Measurements from ENCODE around the gene DOC2B. TPM values are rescaled to one million over a fixed set of nuclear protein-coding genes. Genes with fewer than 3 reads are reported as not detected.
"Not testable (repeated sequence)": the region's sequence is repeated elsewhere in the genome, so short reads cannot be mapped to it uniquely, and the experiment has no call there.

The DOC2B gene
- total RNA-seq, 1 donor from 2014 or later = 15.6 TPM

DNA sequence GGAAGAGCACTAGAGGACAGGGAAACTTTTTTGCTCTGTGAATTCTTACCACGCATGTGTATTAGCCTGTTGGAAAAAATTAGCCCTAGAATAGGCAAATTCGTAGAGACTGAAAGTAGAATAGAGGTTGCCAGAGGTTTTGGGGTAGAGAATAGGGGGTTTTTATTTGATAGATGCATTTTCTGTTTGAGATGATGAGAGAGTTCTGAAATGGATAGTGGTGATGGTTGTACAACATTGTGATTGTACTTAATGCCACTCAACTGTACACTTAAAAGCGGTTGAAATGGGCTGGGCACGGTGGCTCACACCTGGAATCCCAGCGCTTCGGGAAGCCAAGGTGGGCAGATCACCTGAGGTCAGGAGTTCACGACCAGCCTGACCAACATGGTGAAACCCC is 8.0 kb upstream of the DOC2B start:
- no peak for DNase-seq

GRCh38 chr17:187130-187529 is 5.7 kb upstream of the DOC2B start:
- DNase-seq = no peak

GRCh38 chr17:185445-186138 is 4.1 kb upstream of the DOC2B start:
- DNase-seq = no peak

DNA sequence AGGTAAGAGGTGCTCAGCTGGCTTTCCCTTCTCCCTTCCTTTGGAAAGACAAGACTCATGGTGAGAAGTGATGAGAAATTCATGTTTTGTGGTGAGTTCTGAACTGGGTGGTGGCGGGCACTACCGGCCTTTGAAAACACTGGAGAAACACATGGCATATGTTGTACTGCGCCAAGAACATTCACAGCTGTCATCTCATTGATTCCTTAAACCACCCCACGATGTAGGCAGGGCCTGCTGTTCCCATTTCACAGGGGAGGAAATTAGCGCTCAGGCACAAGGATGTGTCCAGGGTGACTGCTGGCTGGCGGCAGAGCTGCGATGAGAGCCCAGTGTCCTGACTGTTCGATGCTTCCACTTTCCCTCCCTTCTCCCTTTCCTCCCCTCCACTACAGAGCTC is 1.6 kb upstream of the DOC2B start:
- peak; percentile 45 for DNase-seq

DNA sequence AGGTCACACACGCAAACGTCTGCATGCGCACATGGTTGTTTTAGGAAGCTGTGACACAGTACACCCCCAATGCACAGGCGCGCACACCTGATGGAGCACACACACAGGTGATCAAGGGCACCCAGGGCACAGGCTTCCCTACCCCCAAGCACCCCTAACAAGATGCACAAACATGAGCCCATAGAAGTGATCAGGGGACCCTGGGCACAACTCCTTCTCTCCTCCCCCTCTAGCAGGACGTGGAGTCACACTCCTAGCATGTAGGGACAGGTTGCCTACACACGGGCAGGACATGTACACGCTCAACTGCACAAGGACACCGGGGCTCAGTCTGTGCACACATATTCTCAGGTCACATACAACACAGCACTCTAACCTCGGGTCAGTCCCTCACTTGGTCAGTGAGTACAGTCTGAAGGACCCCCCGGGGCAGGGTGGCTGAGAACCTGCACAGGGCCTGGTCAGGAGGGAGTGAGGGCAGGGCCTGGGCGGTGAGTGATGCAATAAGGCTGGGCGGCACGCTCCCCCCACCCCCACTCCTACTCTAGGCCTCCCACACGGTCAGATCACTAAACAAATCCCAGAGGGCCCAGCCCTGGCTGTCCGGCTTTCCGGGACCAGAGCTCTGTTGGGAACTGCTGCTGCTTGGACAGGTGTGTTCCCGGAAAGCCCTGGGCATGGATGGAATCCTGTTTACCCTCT is 751 bp upstream of the DOC2B start:
- no peak for DNase-seq

DNA sequence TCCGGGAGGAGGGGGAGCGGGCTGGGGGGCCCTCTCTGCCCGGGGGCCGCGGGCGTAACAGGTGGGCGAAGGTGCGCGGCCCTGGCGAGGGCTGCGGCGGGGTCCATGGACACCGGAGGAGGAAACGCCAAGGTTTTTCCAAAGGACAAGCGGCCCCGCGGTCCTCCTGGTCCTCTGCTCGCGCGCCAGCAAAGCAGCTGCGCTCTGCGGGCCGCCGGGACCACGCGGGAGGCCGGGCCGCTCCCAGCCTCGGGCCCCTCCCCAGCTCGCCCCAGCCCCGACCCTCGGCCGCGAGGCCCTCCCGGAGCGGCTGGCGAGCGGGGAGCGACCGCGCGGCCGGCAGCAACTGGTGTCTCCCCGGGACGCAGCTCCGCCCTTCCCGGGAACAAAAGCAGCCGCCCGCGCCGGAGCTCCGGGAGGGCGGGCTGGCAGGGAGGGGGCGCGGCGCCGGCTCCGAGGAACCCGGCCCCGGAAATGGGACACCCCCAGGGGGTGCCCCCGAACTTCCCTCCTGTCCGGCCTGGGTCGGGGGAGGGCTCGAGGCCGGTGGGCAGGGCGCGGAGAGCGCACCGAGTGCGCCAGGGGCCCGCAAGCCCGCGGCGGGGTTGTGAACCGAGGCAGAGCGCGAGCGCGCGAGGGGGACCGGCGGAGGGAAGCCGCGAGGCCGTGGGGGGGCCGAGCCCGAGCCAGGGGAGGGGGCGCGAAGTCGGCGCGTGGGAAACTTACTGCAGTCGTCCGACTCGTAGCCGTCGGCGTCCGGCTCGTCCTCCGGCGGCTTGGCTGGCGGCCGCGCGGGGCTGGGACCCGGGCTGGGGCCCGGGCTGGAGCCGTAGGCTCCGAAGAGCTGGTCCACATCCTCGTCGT is 837 bp downstream of the DOC2B start:
- no peak for DNase-seq

GRCh38 chr17:179781-180380 is 1.6 kb downstream of the DOC2B start:
- no peak for DNase-seq

GRCh38 chr17:179066-179432 is 2.4 kb downstream of the DOC2B start:
- DNase-seq = no peak

DNA sequence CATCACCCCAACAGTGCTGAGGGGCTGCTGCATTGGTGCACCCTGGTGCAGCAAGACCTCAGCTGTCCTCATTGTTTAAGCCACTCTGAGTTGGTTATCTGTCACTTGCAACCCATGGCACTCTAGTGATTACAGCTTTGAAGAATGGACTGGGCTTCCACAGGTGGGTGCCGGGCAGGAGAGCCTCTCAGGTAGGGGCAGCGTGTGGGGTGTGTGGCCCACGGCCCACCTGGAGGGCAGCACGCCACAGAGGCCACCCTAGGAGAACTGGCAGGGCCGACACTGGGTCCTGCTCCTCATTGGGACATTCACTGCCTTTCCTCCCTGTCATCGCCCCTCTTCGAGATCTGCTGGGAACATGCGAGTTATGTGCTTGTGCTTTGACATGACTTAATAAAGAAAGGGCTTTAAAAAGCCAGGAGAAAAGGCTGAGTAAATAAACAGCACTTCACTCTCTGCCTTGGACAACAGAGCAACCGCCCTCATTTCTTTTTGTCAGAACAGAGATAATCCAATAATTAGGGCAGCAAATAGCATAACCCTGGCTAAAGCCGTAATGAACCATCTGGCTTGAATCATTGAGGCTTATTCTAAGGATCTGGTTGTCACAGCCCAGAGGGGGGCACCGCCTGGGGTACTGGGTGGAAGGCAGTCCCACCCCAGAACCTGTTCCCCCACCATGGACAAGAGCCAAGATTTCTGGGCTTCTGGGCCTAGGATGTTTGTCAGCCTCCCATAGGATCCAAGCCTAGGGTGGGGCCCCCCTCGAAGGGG is 3.0 kb downstream of the DOC2B start:
- DNase-seq = no peak

- DNase-seq = no peak
These were observed 3.7 kb downstream of the DOC2B start for GRCh38 chr17:177762-178161.

GRCh38 chr17:177155-177554 is 4.3 kb downstream of the DOC2B start:
- DNase-seq = no peak

GRCh38 chr17:173166-173911 is 8.1 kb downstream of the DOC2B start:
- no peak for DNase-seq

DNA sequence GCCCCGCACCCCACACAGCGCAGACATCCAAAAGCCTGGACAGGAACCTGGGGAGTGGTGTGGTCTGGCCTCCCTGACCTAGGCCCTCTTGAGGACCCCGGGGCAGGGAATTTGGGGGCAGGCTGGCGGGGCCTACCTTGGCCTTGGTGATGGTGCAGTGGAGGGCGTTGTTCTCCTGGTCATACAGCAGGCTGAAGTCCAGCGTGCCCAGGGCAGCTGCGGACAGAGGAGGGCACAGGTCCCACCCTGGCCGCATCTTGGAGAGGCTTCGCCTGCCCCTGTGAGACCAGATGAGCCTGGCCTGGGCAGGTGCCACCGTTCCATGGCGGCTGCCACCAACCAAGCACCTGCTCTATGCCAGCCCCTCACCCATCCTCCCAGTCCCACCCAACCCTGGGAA is 9.0 kb downstream of the DOC2B start:
- DNase-seq = no peak

DNA sequence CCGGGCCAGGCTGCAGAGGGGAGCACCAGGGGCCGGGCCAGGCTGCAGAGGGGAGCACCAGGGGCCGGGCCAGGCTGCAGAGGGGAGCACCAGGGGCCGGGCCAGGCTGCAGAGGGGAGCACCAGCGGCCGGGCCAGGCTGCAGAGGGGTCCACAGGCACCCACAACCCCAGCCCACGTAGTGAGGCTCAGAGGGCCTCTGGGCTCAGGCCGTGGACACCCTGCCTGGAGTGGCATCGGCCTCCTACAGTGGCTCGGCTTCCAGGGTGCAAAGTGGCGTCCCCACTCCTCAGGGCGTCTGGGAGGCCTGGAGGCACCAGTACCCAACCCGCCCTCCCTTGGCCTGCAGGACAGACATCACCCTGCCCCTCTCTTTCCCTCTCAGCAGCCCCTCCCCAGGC is 9.6 kb downstream of the DOC2B start:
- DNase-seq = no peak

DNA sequence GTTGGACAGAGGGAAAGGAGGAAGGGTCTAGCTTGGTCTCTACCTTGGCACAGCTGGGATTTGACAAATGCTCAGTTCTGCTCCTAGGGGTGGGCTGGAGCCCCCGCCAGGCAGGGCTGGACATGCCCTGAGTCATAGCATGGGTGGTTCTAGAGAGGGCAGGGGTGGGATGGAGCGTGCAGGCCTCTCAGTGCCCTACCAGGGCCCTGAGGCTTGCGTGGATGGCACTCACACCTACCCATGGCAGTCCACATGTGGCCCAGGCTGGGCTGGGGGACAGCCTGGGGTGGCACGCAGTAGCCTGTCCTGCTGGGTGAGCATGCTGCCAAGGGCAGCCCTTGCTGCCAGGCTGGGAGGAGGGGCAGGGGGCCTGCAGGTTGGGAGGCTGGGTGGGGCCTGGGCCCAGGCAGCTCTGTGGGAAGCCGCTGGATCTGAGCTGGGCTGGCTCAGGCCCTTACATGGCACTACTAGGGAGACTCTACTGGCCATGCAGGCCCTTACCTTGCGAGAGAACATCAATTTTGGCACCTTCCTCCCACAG is 11.2 kb downstream of the DOC2B start:
- no peak for DNase-seq

- not testable (repeated sequence) for DNase-seq
These were observed 12.8 kb downstream of the DOC2B start for GRCh38 chr17:168614-169013.

DNA sequence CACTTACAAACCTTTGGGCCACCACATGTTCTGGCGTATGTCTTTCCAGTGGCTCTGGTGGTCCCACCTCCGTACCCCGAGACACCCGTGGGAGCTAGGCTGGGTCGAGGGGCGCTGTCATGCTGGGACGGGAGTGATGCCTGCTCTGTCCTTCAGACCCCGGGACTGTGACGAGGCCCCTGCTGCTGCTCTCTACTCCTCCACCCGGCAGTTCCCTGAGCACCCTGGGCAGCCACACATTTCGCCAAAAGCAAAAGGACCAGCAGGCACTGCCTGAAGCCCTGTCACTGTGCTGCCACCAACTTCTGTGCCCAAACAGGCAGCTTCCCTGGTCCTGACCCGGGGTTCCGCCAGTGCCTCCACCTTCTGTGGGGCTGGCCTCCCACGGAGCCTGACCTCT is 15.5 kb downstream of the DOC2B start:
- no peak for DNase-seq

DNA sequence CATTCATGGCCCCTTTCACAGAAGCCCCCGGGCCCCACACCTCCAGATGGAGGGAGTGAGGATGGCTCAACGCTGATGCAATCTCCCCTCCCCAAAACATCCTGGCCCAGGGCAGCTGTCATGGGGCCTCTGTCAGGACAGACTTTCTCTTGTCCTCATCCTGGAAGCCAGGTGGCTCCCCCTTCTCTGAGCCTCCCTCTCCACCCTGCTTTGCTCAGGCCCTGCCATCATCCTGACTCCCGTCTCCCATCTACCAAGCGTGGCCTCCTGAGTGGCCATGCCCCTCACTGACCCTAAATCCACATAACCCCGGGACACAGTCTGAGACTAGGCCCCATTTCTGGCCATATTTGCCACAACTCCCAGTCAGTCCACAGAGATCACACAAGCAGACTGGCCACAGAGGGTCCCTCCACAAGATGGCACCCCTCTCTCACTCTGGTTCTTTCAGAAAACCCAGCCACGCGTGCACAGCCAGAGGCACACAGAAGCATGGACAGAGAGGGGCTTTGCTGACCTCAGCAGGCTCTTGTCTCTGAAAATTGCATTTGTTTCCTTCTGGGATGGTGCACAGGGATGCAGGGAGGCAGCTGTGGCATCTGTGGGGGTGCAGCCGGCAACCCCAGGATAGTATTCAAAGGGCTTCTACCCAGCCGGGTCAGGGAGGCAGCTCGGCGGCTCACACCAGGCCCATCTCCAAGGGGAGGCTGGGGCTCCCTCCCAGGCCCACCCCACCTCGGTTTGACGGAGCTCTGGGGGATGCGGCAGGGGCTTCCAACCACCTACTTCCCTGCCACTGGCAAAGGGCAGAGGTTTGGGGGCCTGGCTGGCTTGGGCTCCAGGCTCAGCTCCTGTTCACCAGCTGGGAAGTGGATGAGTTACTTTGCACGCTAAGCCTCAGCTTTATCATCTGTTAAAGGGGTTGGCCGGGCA is 16.9 kb downstream of the DOC2B start:
- peak; percentile 6 for DNase-seq

GRCh38 chr17:163514-164098 is 17.8 kb downstream of the DOC2B start:
- no peak for DNase-seq
